HEK293T (cell line): ENCODE data around the gene STAM2.
"Not testable (repeated sequence)": the region's sequence is repeated elsewhere in the genome, so short reads cannot be mapped to it uniquely, and the experiment has no call there.

Experiments used
- CTCF ChIA-PET: fragments of 350-600 bp; formaldehyde crosslinking; extraction: SDS; loops from one replicate; lab custom pipeline; 2021; ENCODE audit warnings: antibody characterized with exemption, inconsistent platforms; lab: Yijun Ruan, JAX
- POLR2A ChIA-PET: fragments of 350-600 bp; formaldehyde crosslinking; extraction: SDS; loops from one replicate; lab custom pipeline; 2020; ENCODE audit warnings: antibody characterized with exemption, inconsistent platforms; lab: Yijun Ruan, JAX
- DNase-seq: peaks from one replicate; pipeline ENCODE4 v3.0.0; 2012; ENCODE audit warnings: mixed read lengths; ENCODE audit errors: extremely low spot score
- ARNT ChIP-seq: fragments of 450-650 bp; IDR thresholded peaks from 2 replicates; pipeline ENCODE4 v1.6.1; 2017; ENCODE audit warnings: mild to moderate bottlenecking
- BHLHE40 ChIP-seq: fragments of 450-650 bp; IDR thresholded peaks from 2 replicates; pipeline ENCODE4 v1.6.1; 2016; ENCODE audit warnings: mild to moderate bottlenecking, moderate library complexity, borderline replicate concordance
- CTBP1 ChIP-seq: fragments of 450-650 bp; IDR thresholded peaks from 2 replicates; pipeline ENCODE4 v1.6.1; 2016; ENCODE audit warnings: borderline replicate concordance
- ELF4 ChIP-seq: fragments of 450-650 bp; IDR thresholded peaks from 2 replicates; pipeline ENCODE4 v1.6.1; 2017; ENCODE audit warnings: antibody characterized with exemption
- FOXA1 ChIP-seq: fragments of 450-650 bp; IDR thresholded peaks from 2 replicates; pipeline ENCODE4 v1.6.1; 2016; ENCODE audit warnings: mild to moderate bottlenecking
- FOXK2 ChIP-seq: fragments of 450-650 bp; IDR thresholded peaks from 2 replicates; pipeline ENCODE4 v1.6.1; 2016; ENCODE audit warnings: mild to moderate bottlenecking
- FOXM1 ChIP-seq: fragments of 450-650 bp; IDR thresholded peaks from 2 replicates; pipeline ENCODE4 v1.6.1; 2017; ENCODE audit warnings: mild to moderate bottlenecking, borderline replicate concordance
- HDGF ChIP-seq: fragments of 450-650 bp; IDR thresholded peaks from 2 replicates; pipeline ENCODE4 v1.6.1; 2017; ENCODE audit warnings: antibody characterized with exemption, borderline replicate concordance
- L3MBTL2 ChIP-seq: fragments of 450-650 bp; conservative IDR thresholded peaks from 2 replicates; pipeline ENCODE4 v1.6.1; 2016; ENCODE audit warnings: mild to moderate bottlenecking
- LEF1 ChIP-seq: fragments of 450-650 bp; IDR thresholded peaks from 2 replicates; pipeline ENCODE4 v1.6.1; 2017; ENCODE audit warnings: mild to moderate bottlenecking, borderline replicate concordance
- NFRKB ChIP-seq: fragments of 450-650 bp; IDR thresholded peaks from 2 replicates; pipeline ENCODE4 v1.6.1; 2016; ENCODE audit warnings: mild to moderate bottlenecking, moderate library complexity
- PKNOX1 ChIP-seq: fragments of 450-650 bp; IDR thresholded peaks from 2 replicates; pipeline ENCODE4 v1.6.1; 2016
- SP1 ChIP-seq: fragments of 450-650 bp; IDR thresholded peaks from 2 replicates; pipeline ENCODE4 v1.6.1; 2017
- SUZ12 ChIP-seq: fragments of 450-650 bp; IDR thresholded peaks from 2 replicates; pipeline ENCODE4 v1.6.1; 2016; ENCODE audit warnings: mild to moderate bottlenecking
- TARDBP ChIP-seq: fragments of 450-650 bp; IDR thresholded peaks from 2 replicates; pipeline ENCODE4 v1.6.1; 2016
- ZNF384 ChIP-seq: fragments of 450-650 bp; IDR thresholded peaks from 2 replicates; pipeline ENCODE4 v1.6.1; 2016

STAM2 gene

GRCh38 chr2:152132306-152132705 lies 43.3 kb downstream of the STAM2 start:
- ChIA-PET POLR2A (no interaction called here), CTCF (no interaction called here)
- no peak for TF ChIP-seq ELF4
- no peak for TF ChIP-seq TARDBP
- no peak for TF ChIP-seq HDGF
- TF ChIP-seq SP1, result no peak
- TF ChIP-seq ZNF384, result no peak
- TF ChIP-seq FOXM1, result no peak
- no peak for TF ChIP-seq ARNT
- no peak for TF ChIP-seq SUZ12
- TF ChIP-seq FOXK2, result no peak
- no peak for TF ChIP-seq FOXA1
- no peak for TF ChIP-seq LEF1
- TF ChIP-seq NFRKB, result no peak
- no peak for TF ChIP-seq L3MBTL2
- TF ChIP-seq PKNOX1, result no peak
- no peak for DNase-seq

- no peak for DNase-seq
- ChIA-PET CTCF (interaction anchor here (1.2 kb wide), 1 partner anchor 58 kb away, joined by 4 read pairs; no protein-coding TSS in a partner anchor), POLR2A (interaction anchor here (1.2 kb wide), 1 partner anchor 13 kb away, joined by 4 read pairs; no protein-coding TSS in a partner anchor)
- TF ChIP-seq CTBP1 (no peak), LEF1 (no peak), BHLHE40 (no peak), FOXA1 (no peak), TARDBP (no peak), FOXK2 (no peak), SP1 (no peak), ARNT (no peak), HDGF (no peak), ZNF384 (no peak), SUZ12 (no peak), FOXM1 (no peak), NFRKB (no peak)
Measured at GRCh38 chr2:152127628-152128027, 47.9 kb downstream of the STAM2 start.

- no peak for DNase-seq
- ChIA-PET CTCF (interaction anchor here (1.2 kb wide), 1 partner anchor 57 kb away, joined by 4 read pairs; no protein-coding TSS in a partner anchor), POLR2A (interaction anchor here (1.2 kb wide), 1 partner anchor 12 kb away, joined by 4 read pairs; no protein-coding TSS in a partner anchor)
- no peak for TF ChIP-seq FOXK2
- no peak for TF ChIP-seq ELF4
- no peak for TF ChIP-seq LEF1
- no peak for TF ChIP-seq ZNF384
- TF ChIP-seq FOXM1, result no peak
- no peak for TF ChIP-seq CTBP1
- no peak for TF ChIP-seq BHLHE40
- no peak for TF ChIP-seq SP1
- no peak for TF ChIP-seq L3MBTL2
- TF ChIP-seq FOXA1, result no peak
- TF ChIP-seq NFRKB, result no peak
- TF ChIP-seq PKNOX1, result no peak
- TF ChIP-seq TARDBP, result no peak
- no peak for TF ChIP-seq ARNT
- TF ChIP-seq HDGF, result no peak
- TF ChIP-seq SUZ12, result no peak
Measured at GRCh38 chr2:152126664-152127063, 48.9 kb downstream of the STAM2 start.

GRCh38 chr2:152122161-152122560 lies 53.4 kb downstream of the STAM2 start:
- no peak for DNase-seq
- ChIA-PET POLR2A (no interaction called here), CTCF (no interaction called here)
- TF ChIP-seq ZNF384 (no peak), SUZ12 (no peak), L3MBTL2 (no peak), SP1 (no peak), ELF4 (no peak)

- CTCF ChIA-PET, result interaction anchor here (0.6 to 0.7 kb wide), 2 partner anchors 27 to 72 kb away, joined by 3 to 6 read pairs; no protein-coding TSS in a partner anchor
- POLR2A ChIA-PET, result no interaction called here
- no peak for DNase-seq
- no peak for TF ChIP-seq ARNT
Measured at GRCh38 chr2:152120430-152120829, 55.1 kb downstream of the STAM2 start.

GRCh38 chr2:152115952-152116351 lies 59.6 kb downstream of the STAM2 start:
- no peak for DNase-seq
- TF ChIP-seq FOXA1 (no peak), FOXM1 (no peak), NFRKB (no peak), HDGF (no peak)
- POLR2A ChIA-PET, result no interaction called here
- CTCF ChIA-PET, result no interaction called here

- CTCF ChIA-PET, result no interaction called here
- POLR2A ChIA-PET, result no interaction called here
- no peak for TF ChIP-seq FOXK2
- no peak for TF ChIP-seq CTBP1
- TF ChIP-seq BHLHE40, result no peak
- TF ChIP-seq FOXM1, result no peak
- no peak for TF ChIP-seq FOXA1
- no peak for TF ChIP-seq HDGF
- TF ChIP-seq L3MBTL2, result no peak
- no peak for TF ChIP-seq ZNF384
- TF ChIP-seq NFRKB, result no peak
- TF ChIP-seq SUZ12, result no peak
- no peak for TF ChIP-seq SP1
Measured at GRCh38 chr2:152114366-152114765, 61.2 kb downstream of the STAM2 start.

GRCh38 chr2:152107140-152107539 lies 68.4 kb downstream of the STAM2 start:
- DNase-seq, CTCF ChIA-PET, POLR2A ChIA-PET: not testable (repeated sequence)

More at GRCh38 chr2:152114366-152114765, 61.2 kb downstream of the STAM2 start:
- DNase-seq, result no peak
